Loucy (cell line): Measurements from ENCODE around the gene UCN3.

ENCODE experiments used
- CTCF ChIP-seq: fragments of 200-600 bp; sonication (generic); conservative IDR thresholded peaks from 2 replicates; pipeline ENCODE4 v1.5.1; 2014; ENCODE audit warnings: mild to moderate bottlenecking, antibody characterized with exemption, low read length
- EZH2phosphoT487 ChIP-seq: fragments of 200-600 bp; IDR thresholded peaks from 2 replicates; pipeline ENCODE4 v1.6.1; 2018; ENCODE audit warnings: antibody characterized with exemption, mild to moderate bottlenecking, moderate library complexity, borderline replicate concordance

GRCh38 chr10:5349362-5349761 lies 15.4 kb upstream of the UCN3 start:
- TF ChIP-seq CTCF: no peak
- no peak for TF ChIP-seq EZH2phosphoT487
